OCI-M1 (cell line): Measurements from ENCODE around the gene TRIM56.

Experiments used
- DNase-seq: peaks from one replicate; lab custom pipeline; 2025; lab: John Stamatoyannopoulos, UW

The TRIM56 gene

DNA sequence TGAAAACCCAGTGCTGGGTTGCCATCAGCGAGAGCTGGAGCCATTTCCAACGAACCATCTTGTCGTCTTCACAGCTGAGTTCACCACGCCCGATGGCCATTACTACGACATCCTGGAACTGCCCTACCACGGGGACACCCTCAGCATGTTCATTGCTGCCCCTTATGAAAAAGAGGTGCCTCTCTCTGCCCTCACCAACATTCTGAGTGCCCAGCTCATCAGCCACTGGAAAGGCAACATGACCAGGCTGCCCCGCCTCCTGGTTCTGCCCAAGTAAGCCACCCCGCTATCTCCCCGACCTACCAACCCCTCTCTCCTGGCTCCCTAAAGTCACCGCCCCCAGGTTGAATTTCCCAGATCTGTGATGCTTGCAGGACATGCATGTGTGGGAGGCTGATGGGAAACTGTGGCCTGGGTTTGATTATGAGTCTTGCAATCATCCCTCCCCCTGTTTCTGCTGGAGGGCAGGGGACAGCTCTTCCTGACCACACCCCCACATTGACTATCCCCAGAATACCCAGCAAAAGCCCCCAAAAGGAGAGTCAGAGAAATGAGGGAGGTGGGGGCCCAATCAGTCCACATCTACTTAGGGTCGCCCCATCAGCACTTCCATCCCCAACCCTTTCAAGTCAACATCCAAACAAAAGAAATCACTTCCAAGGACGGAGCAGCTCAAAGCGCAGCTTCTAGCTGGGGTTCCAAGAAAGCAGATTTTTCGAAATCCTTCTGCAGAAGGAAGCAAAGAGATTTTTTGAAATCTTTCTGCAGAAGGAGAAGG is 48.5 kb downstream of the TRIM56 start:
- no peak for DNase-seq

DNA sequence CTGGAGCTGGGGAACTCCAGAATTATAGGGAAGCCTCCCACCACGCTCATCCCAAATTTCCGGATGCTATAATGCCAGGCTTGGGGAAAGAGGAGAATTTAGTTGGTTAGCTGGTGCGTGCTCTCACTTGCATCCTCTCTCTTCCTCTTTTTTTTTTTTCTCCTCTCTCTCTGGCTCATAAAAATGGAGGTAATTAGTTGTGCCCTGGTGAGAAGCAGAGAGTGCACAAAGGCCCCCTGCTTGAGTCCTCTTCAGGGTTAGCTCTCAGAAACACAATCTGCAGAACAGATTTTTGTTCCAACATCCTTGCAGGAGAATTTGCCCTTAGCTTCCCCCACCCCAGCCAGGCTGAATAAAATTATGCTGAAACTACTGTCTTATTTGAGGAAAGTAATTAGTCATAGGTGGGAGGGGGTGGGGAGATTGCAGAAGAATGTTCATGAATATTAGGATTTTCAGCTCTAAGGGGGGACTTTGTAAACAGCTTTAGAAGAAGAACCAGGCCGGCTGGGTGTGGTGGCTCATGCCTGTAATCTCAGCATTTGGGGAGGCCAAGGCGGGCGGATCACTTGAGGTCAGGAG is 49.2 kb downstream of the TRIM56 start:
- peak; percentile 69 for DNase-seq

DNA sequence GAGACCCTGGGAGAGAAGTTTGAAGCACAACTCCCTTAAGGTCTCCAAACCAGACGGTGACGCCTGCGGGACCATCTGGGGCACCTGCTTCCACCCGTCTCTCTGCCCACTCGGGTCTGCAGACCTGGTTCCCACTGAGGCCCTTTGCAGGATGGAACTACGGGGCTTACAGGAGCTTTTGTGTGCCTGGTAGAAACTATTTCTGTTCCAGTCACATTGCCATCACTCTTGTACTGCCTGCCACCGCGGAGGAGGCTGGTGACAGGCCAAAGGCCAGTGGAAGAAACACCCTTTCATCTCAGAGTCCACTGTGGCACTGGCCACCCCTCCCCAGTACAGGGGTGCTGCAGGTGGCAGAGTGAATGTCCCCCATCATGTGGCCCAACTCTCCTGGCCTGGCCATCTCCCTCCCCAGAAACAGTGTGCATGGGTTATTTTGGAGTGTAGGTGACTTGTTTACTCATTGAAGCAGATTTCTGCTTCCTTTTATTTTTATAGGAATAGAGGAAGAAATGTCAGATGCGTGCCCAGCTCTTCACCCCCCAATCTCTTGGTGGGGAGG is 52.5 kb downstream of the TRIM56 start:
- no peak for DNase-seq

DNA sequence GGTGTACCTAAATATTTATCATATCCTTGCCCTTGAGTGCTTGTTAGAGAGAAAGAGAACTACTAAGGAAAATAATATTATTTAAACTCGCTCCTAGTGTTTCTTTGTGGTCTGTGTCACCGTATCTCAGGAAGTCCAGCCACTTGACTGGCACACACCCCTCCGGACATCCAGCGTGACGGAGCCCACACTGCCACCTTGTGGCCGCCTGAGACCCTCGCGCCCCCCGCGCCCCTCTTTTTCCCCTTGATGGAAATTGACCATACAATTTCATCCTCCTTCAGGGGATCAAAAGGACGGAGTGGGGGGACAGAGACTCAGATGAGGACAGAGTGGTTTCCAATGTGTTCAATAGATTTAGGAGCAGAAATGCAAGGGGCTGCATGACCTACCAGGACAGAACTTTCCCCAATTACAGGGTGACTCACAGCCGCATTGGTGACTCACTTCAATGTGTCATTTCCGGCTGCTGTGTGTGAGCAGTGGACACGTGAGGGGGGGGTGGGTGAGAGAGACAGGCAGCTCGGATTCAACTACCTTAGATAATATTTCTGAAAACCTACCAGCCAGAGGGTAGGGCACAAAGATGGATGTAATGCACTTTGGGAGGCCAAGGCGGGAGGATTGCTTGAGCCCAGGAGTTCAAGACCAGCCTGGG is 53.1 kb downstream of the TRIM56 start:
- peak; percentile 99 for DNase-seq

DNA sequence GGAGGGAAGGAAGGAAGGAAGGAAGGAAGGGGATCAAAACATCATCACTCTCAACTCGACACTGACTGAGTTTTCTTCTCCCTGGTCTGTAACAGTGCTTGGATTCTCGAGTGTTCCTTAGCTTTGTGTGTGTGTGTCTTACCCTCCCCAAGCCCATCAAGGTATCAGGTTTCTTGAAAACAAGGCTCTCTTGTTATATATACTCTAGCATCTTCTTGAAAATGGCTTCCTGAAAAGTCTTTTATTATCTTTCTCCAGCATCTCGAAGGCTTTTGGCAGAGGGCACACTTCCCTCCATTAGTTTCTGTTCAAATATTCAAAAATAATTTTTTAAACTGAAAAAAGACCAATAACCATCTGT is 55.0 kb downstream of the TRIM56 start:
- no peak for DNase-seq

DNA sequence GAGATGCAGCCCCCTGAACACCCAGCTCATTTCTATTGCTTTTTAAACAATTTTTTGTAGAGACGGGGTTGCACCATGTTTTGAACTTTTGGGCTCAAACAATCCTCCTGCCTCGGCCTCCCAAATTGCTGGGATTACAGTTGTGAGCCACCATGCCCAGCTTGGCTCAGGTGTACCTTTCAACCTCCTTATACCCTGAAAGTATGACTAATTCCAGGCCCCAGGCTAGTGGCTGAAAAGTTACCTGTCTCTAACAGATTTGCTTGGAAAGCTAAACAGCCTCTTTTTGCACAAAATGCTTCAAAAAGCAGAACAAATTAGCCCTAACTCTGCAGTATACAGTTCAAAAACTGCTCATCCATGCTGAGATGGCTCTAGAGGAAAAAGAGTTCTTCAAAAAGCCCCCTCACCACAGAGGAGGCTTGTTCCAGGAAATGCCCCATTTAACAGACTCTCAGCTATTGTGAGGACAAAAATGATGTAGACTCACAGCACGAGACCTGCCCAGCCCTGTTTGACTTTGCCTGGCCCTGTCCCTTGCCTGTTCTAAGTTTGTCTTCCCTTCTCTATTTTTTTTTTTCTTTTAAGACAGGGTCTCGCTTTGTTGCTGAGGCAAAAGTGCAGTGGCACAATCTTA is 55.6 kb downstream of the TRIM56 start:
- DNase-seq = no peak
